ENCODE data around the gene MICAL3. TPM values are rescaled to one million over a fixed set of nuclear protein-coding genes. Genes with fewer than 3 reads are reported as not detected.

The MICAL3 gene
- total and polyA plus RNA-seq, 2 of the 8 experiments (the other 6 are each of a cell fraction or from before 2014, with no cell fraction given): 8.3 to 41.8 TPM

GRCh38 chr22:17822087-17822486, 202.3 kb downstream of the MICAL3 start:
- Histone ChIP-seq H3K79me2 (ENCODE audit: control insufficient read depth in 1 of 2, insufficient read depth in 2 of 2, low read length in 2 of 2) (no peaks in the 10 kb centered on the region), H4K5ac (ENCODE audit: insufficient read length, low read depth, low read length) (no peak overlapping the region), H2AK5ac (ENCODE audit: low read depth, low read length) (no peak overlapping the region), H4K20me1 (replicated peaks in 1 of 2; ENCODE audit: control insufficient read depth in 1 of 2, insufficient read depth in 2 of 2, low read length in 2 of 2) (peaks cover 0 to 2% of the 10 kb centered on the region in 2 experiments), H2BK20ac (ENCODE audit: low read length) (no peak overlapping the region), H2AFZ (ENCODE audit: low read length) (no peak overlapping the region), H3K27me3 (replicated peaks in 1 of 4; ENCODE audit: control insufficient read depth in 3 of 4, extremely low read depth in 1 of 4, insufficient read depth in 3 of 4, low read length in 3 of 4) (no peaks in the 10 kb centered on the region), H2BK5ac (ENCODE audit: low read depth, low read length) (no peak overlapping the region), H3K4me1 (replicated peaks in 1 of 4; ENCODE audit: control insufficient read depth in 3 of 4, insufficient read depth in 4 of 4, low read length in 3 of 4) (no peaks in the 10 kb centered on the region), H3K23ac (ENCODE audit: insufficient read length) (no peak overlapping the region), H3K79me1 (ENCODE audit: low read depth, low read length) (no peaks in the 10 kb centered on the region; the same call in 1 of the 2 replicates), H3K9me3 (ENCODE audit: insufficient read depth in 2 of 2, low read depth in 1 of 2, low read length in 1 of 2) (no peaks in the 10 kb centered on the region), H4K8ac (ENCODE audit: extremely low read depth, insufficient read depth, low read length) (no peak overlapping the region), H3K27ac (ENCODE audit: low read depth, low read length) (no peak overlapping the region), H3K4me3 (ENCODE audit: extremely low read depth in 1 of 4, insufficient read depth in 2 of 4, low read depth in 3 of 4, low read length in 4 of 4) (no peak overlapping the region), H3K36me3 (ENCODE audit: control insufficient read depth in 2 of 4, insufficient read depth in 4 of 4, low read length in 3 of 4) (no peaks in the 10 kb centered on the region), H3K23me2 (ENCODE audit: low read depth, low read length) (no peaks in the 10 kb centered on the region), H4K91ac (replicated peaks; ENCODE audit: insufficient read length, low read length) (no peak overlapping the region), H2BK12ac (ENCODE audit: low read depth, low read length) (no peak overlapping the region), H2BK120ac (replicated peaks; ENCODE audit: low read depth, low read length) (no peak overlapping the region), H3K4ac (replicated peaks; ENCODE audit: insufficient read length, low read depth, low read length) (no peak overlapping the region), H3K18ac (ENCODE audit: extremely low read depth, low read length) (no peak overlapping the region), H2BK15ac (ENCODE audit: low read length) (no peak overlapping the region), H3K56ac (replicated peaks; ENCODE audit: insufficient read length, low read depth, low read length) (no peak overlapping the region), H3K4me2 (ENCODE audit: insufficient read depth in 1 of 2, low read depth in 2 of 2, low read length in 2 of 2) (no peak overlapping the region), H3K14ac (ENCODE audit: insufficient read length) (no peak overlapping the region), H3K9ac (replicated peaks in 1 of 4; ENCODE audit: extremely low read depth in 1 of 4, low read depth in 3 of 4, low read length in 3 of 4) (no peak overlapping the region)
- ChIA-PET CTCF (ENCODE audit: partially characterized antibody) (interaction anchor here (0.6 to 2.2 kb wide), 8 partner anchors 8 to 254 kb away, joined by 3 to 13 read pairs (median 4); no protein-coding TSS in a partner anchor), POLR2A (ENCODE audit: partially characterized antibody) (no interaction called here)
- DNase-seq (ENCODE audit: low read depth in 1 of 2, low spot score in 2 of 2) (no peak), FAIRE-seq (no peak)
- 94% methylated on average over 9 of the region's 13 CpGs; no CpG with 5 or more reads in 1 of the 2 experiments for WGBS, 2 experiments (ENCODE audit: extremely low coverage in 1 of 2, insufficient coverage in 1 of 2, insufficient read length in 1 of 2, insufficient replicate concordance in 2 of 2, low coverage in 1 of 2, low lambda C conversion rate in 2 of 2, missing lambda C conversion rate in 1 of 2)
- TF ChIP-seq USF2 (IDR thresholded peaks at IDR 0.05; ENCODE audit: low read length) (no peak), KDM1A (IDR thresholded peaks at IDR 0.05; ENCODE audit: borderline replicate concordance, low read length) (no peak)
